AG10803 (cell line): ENCODE data around the gene PTH2.

Experiments used
- DNase-seq: peaks from one replicate; pipeline ENCODE4 v3.0.0; 2010; ENCODE audit warnings: low read depth
- H3K4me3 ChIP-seq: 2 replicates; pipeline ENCODE4 v1.5.1; 2011; ENCODE audit warnings: mild to moderate bottlenecking, low read length, control low read depth
- TF ChIP-seq, protein P1 (sequence below): conservative IDR thresholded peaks from 2 replicates; pipeline ENCODE4 v1.5.1; 2011; ENCODE audit warnings: mild to moderate bottlenecking, low read length, control low read depth, inconsistent platforms

PTH2 gene

DNA sequence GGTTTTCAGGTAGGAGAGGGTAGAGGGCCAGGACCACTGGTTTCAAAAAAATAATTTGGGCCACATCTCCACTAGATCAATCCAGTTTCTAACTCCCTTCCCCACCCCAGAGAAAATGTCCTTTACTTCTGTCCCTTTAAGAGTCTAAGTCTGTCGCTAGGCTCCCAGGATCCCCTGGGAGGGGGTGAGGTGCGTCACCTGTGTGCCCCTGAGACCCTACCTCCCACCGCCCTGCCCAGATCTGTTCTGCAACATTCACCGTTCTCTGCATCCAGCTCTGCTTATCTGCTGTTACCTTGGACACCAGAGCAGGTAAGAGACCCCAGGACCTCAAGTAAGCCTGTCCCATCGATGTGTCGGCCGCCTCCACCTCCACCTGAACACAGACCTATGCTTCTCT, 1.9 kb upstream of the PTH2 start, which contains the start of gene GFY:
Gene GFY, plus strand, starts transcription at position 211 of the 400 bp plus-strand sequence. CDS start 1,043 bp downstream, outside the sequence.
- DNase-seq = no peak
- H3K4me3 ChIP-seq = no peak within 1 kb of the TSS
- TF ChIP-seq, protein P1, sequence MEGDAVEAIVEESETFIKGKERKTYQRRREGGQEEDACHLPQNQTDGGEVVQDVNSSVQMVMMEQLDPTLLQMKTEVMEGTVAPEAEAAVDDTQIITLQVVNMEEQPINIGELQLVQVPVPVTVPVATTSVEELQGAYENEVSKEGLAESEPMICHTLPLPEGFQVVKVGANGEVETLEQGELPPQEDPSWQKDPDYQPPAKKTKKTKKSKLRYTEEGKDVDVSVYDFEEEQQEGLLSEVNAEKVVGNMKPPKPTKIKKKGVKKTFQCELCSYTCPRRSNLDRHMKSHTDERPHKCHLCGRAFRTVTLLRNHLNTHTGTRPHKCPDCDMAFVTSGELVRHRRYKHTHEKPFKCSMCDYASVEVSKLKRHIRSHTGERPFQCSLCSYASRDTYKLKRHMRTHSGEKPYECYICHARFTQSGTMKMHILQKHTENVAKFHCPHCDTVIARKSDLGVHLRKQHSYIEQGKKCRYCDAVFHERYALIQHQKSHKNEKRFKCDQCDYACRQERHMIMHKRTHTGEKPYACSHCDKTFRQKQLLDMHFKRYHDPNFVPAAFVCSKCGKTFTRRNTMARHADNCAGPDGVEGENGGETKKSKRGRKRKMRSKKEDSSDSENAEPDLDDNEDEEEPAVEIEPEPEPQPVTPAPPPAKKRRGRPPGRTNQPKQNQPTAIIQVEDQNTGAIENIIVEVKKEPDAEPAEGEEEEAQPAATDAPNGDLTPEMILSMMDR = no peak

DNA sequence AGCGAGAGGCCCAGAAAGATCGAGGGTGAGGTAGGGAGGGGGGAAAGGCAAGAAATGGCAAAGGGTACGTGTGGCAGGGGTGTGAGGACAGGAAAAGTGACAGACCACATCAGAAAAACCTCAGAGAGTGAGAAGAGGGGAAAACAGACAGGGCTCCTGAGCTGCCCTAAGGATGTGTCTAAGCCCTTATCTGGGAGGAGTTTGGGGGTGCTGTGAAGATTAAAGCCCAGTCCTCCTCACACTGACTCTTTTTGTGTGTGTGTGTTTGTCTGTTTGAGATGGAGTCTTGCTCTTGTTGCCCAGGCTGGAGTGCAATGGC, 703 bp upstream of the PTH2 start:
- TF ChIP-seq, protein P1 = no peak
- DNase-seq = no peak
- no peak overlapping the region for H3K4me3 ChIP-seq

DNA sequence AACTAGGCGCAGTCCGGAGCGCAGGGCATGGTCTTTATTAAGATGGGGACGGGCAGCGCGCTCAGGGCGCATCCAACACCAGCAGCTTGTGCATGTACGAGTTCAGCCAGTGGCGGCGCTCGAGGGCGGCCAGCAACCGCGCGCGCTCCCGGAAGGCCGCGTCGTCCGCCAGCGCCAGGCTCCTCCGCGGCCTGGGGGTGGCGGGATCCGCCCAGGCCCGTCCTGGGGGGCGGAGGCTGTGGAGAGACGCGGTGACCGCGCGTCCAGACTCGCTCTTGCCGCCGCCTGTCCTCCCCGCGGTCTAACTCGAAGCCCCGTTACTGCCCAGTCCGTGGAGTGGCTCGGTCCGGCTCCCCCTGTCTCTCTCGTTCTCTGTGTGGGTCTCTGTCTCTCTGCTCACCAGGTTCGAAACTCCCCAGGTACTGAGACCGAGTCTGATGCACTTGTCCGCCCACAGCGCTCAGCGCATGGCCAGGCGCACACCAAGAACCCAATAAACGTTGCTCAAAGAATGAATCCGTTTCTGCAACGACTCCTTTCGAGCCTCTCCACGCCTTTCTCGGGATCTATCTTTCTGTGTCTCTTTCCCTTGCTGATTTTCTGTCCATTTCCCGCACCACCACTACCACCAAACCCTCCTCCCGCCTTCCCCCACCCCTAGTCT, 702 bp downstream of the PTH2 start:
- no peak for DNase-seq
- TF ChIP-seq, protein P1 = peak; percentile 21
- no peak overlapping the region for H3K4me3 ChIP-seq

DNA sequence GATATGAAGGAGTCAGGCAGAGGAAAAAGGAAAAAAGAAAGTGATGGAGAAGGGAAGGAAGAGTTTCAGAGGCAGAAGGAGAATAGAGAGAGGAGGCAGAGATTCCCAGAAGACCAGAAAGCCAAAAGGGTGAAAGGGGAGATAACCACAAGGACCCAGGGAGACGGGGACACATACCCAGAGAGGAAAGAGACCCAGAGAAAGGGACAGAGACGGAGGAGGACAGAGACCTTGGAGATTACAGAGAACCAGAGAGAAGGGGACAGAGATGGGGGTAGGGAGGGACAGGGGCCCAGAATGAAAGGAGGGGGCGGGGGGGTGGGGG, 1.4 kb downstream of the PTH2 start:
- no peak overlapping the region for H3K4me3 ChIP-seq
- no peak for DNase-seq
- TF ChIP-seq, protein P1 = no peak

DNA sequence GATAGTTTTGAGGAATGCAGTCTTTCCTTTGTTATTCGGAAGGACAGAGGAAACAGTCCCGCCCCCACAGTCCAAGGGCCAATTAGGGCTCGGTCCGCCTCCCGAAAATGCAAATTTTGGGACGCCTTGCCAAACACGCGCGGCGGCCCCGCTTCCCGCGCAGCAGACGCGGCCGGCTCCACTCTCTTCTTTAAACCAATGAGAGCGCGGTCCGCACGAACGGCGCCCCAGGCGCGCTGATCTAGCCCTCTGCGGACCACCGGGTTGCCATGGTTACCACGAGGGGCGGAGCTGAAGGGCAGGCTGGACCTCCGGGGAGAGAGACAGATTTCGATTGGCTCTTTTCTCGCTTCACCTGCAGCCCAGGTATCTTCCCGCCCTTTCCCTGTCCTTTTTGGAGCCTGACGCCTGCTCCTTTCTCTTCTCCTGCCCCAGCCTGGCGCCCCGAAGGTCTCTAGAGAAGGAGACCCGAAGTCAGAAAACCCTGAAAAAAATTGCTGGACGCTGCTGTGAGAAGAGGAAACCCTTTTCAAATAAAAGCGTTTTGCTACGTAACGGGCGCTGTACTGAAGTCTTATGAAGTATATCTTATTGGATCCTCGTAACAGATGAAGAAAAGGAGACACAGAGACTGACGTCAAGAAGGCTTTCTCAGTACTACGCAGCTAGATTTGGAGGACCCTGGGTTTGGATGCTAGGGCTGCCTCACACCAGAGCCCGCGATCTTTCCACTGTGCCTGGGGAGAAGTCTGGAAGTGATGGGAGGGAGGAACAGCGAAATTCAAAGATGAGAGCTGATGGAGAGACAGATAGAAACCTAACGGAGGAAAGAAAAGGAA, 2.0 kb downstream of the PTH2 start:
- no peak overlapping the region for H3K4me3 ChIP-seq
- TF ChIP-seq, protein P1 = no peak
- DNase-seq = peak; percentile 43

DNA sequence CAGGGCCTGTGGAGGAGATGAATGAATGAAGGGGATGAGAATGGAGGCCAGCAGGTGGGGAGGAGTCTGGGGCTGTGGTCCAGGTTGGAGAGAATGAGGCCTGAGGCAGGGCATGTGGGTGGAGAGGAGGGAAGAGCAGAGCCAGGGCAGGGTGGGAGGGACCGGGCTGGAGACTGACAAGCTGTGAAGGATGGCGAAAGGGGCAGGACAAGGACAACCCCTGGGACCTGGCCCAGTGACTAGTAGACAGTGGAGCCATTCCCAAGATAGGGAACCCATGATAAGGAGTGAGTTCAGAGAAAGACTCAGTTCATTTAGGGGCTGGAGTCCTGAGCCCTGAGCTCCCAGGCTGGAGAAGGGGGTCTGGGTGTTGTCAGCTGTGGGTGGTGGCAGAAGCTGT, 3.0 kb downstream of the PTH2 start:
- TF ChIP-seq, protein P1 = no peak
- no peak overlapping the region for H3K4me3 ChIP-seq
- no peak for DNase-seq

DNA sequence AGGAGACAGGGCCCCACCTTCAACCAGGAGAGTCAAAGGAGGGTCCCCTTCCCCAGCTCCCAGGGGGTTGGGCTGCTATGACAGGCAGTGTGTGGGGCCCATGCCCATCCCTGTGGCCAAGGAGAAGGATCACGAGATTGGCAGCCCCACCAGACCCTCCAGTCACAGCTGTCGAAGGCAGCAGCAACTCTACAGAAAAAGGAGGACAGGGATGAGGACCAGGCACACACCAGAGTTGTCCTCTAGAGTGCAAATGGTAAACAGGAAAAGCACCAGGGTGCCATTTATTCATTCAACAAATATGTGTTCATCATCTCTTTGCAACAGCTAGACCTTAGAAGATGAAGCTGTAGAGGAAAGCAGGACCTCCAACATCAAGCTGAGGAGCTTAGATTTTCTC, 4.1 kb downstream of the PTH2 start:
- no peak for DNase-seq
- TF ChIP-seq, protein P1 = no peak
- H3K4me3 ChIP-seq = no peak overlapping the region
